Esophagus squamous epithelium (tissue), 5 donors: Measurements from ENCODE around the gene LUC7L. TPM values are rescaled to one million over a fixed set of nuclear protein-coding genes. Genes with fewer than 3 reads are reported as not detected.

Experiments used
- DNase-seq: peaks from one replicate; lab custom pipeline; 2025; lab: John Stamatoyannopoulos, UW
- H3K27ac ChIP-seq, 4 donors: fragments of 200-600 bp; sonication (generic); one replicate each; pipeline ENCODE4 v1.5.1; 2016 to 2019; ENCODE audit warnings: mild to moderate bottlenecking in 1 of 4
- H3K27me3 ChIP-seq, 4 donors: fragments of 200-600 bp; sonication (generic); 1 replicate in 3 of 4; 2 replicates in 1 of 4; pipeline versions ENCODE4 v1.5.1 to v1.6.0; 2017 to 2021; ENCODE audit warnings: antibody characterized with exemption in 1 of 4
- H3K36me3 ChIP-seq, 3 donors: fragments of 200-600 bp; sonication (generic); one replicate each; pipeline ENCODE4 v1.5.1; 2016 to 2019
- H3K4me1 ChIP-seq, 3 donors: fragments of 200-600 bp; sonication (generic); one replicate each; pipeline ENCODE4 v1.5.1; 2017 to 2019
- H3K4me3 ChIP-seq, 4 donors: fragments of 200-600 bp; sonication (generic); 1 replicate in 3 of 4; 2 replicates in 1 of 4; pipeline ENCODE4 v1.5.1; 2016 to 2019; ENCODE audit warnings: mild to moderate bottlenecking in 2 of 4, moderate library complexity in 1 of 4
- H3K9me3 ChIP-seq, 3 donors: fragments of 200-600 bp; sonication (generic); one replicate each; pipeline ENCODE4 v1.5.1; 2016 to 2019
- POLR2A ChIP-seq, 4 donors: fragments of 450-650 bp; IDR thresholded peaks; one replicate each; pipeline ENCODE4 v1.6.1; 2017; ENCODE audit warnings: antibody characterized with exemption in 4 of 4, mild to moderate bottlenecking in 4 of 4, moderate library complexity in 3 of 4
- WGBS, 2 donors: methylation state at CpG; one replicate each; pipeline ENCODE4 v1.1.5; 2018; 5-methylcytosine and 5-hydroxymethylcytosine counted together
- intact Hi-C: fragments of 100-400 bp; cut with DNase I; formaldehyde crosslinking; loops from one replicate; pipeline ENCODE4 v1.15.0; 2022
- total RNA-seq, 4 donors: library from RNA; depleted of rRNA; stranded (reverse); fragments of >200 nt; gene quantifications; one replicate each; pipeline ENCODE4 v1.1.0, GENCODE V29; 2016
- TF ChIP-seq, protein P1 (sequence below), 6 experiments: fragments of 450-650 bp in 4 of 6; fragments of 200-600 bp in 2 of 6; sonication (generic) in 2 of 6; IDR thresholded peaks; one replicate each; pipeline ENCODE4 v1.5.1; 2016 to 2019; ENCODE audit warnings: antibody characterized with exemption in 6 of 6, mild to moderate bottlenecking in 4 of 6, moderate library complexity in 4 of 6
- donor health status: DM: yes; HTN: yes; CAD: no.

LUC7L gene
- total RNA-seq, 4 donors from 2014 or later: 33.5 to 74.2 (median 46.5) TPM

GRCh38 chr16:191831-192230, 37.4 kb downstream of the LUC7L start:
- intact Hi-C loops: no loop called here
- peaks cover 41 to 98% (median 58%) of the 10 kb centered on the region in 3 donors for H3K36me3 ChIP-seq
- no peaks in the 10 kb centered on the region for H3K9me3 ChIP-seq
- WGBS, 2 donors: 85 to 100% methylated on average over 1 to 4 of the region's 4 CpGs
- DNase-seq: no peak
- TF ChIP-seq, protein P1, sequence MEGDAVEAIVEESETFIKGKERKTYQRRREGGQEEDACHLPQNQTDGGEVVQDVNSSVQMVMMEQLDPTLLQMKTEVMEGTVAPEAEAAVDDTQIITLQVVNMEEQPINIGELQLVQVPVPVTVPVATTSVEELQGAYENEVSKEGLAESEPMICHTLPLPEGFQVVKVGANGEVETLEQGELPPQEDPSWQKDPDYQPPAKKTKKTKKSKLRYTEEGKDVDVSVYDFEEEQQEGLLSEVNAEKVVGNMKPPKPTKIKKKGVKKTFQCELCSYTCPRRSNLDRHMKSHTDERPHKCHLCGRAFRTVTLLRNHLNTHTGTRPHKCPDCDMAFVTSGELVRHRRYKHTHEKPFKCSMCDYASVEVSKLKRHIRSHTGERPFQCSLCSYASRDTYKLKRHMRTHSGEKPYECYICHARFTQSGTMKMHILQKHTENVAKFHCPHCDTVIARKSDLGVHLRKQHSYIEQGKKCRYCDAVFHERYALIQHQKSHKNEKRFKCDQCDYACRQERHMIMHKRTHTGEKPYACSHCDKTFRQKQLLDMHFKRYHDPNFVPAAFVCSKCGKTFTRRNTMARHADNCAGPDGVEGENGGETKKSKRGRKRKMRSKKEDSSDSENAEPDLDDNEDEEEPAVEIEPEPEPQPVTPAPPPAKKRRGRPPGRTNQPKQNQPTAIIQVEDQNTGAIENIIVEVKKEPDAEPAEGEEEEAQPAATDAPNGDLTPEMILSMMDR (IDR thresholded peaks at IDR 0.05): no peak
- no peak for TF ChIP-seq POLR2A (IDR thresholded peaks at IDR 0.05)
- no peak overlapping the region for H3K27ac ChIP-seq
- H3K27me3 ChIP-seq: no peaks in the 10 kb centered on the region
- no peak overlapping the region for H3K4me3 ChIP-seq
- no peaks in the 10 kb centered on the region for H3K4me1 ChIP-seq

- no peak for DNase-seq
- Histone ChIP-seq H3K9me3 (no peaks in the 10 kb centered on the region), H3K27me3 (no peaks in the 10 kb centered on the region), H3K27ac (no peak overlapping the region), H3K4me3 (no peak overlapping the region), H3K4me1 (no peaks in the 10 kb centered on the region), H3K36me3 (peaks cover 41 to 77% (median 43%) of the 10 kb centered on the region in 3 donors)
- intact Hi-C loops: no loop called here
- 82 to 87% methylated on average over 9 to 11 of the region's 34 CpGs for WGBS, 2 donors
- TF ChIP-seq, protein P1 (IDR thresholded peaks at IDR 0.05): no peak
- no peak for TF ChIP-seq POLR2A (IDR thresholded peaks at IDR 0.05)
These were observed 39.6 kb downstream of the LUC7L start for GRCh38 chr16:189604-190186.

- DNase-seq: no peak
- TF ChIP-seq, protein P1 (IDR thresholded peaks at IDR 0.05): no peak
- no peak for TF ChIP-seq POLR2A (IDR thresholded peaks at IDR 0.05)
- peaks cover 34 to 67% (median 35%) of the 10 kb centered on the region in 3 donors for H3K36me3 ChIP-seq
- intact Hi-C loops: no loop called here
- H3K4me3 ChIP-seq: no peak overlapping the region
- H3K4me1 ChIP-seq: no peaks in the 10 kb centered on the region
- no peaks in the 10 kb centered on the region for H3K27me3 ChIP-seq
- WGBS, 2 donors: 71 to 74% methylated on average over 7 to 8 of the region's 8 CpGs
- no peak overlapping the region for H3K27ac ChIP-seq
- H3K9me3 ChIP-seq: no peaks in the 10 kb centered on the region
These were observed 40.6 kb downstream of the LUC7L start for GRCh38 chr16:188674-189073.

GRCh38 chr16:187330-187729, 41.9 kb downstream of the LUC7L start:
- Histone ChIP-seq H3K36me3 (peaks cover 24 to 53% (median 26%) of the 10 kb centered on the region in 3 donors), H3K4me3 (no peak overlapping the region), H3K27ac (no peak overlapping the region), H3K27me3 (no peaks in the 10 kb centered on the region), H3K9me3 (no peaks in the 10 kb centered on the region), H3K4me1 (no peaks in the 10 kb centered on the region)
- TF ChIP-seq, protein P1 (IDR thresholded peaks at IDR 0.05): no peak
- TF ChIP-seq POLR2A (IDR thresholded peaks at IDR 0.05): no peak
- intact Hi-C loops: no loop called here
- WGBS, 2 donors: 91 to 93% methylated on average over 7 to 8 of the region's 8 CpGs
- DNase-seq: no peak

GRCh38 chr16:185691-186090, 43.6 kb downstream of the LUC7L start:
- peaks cover 0 to 7% (median 2%) of the 10 kb centered on the region in 4 donors for H3K27me3 ChIP-seq
- no peak for DNase-seq
- intact Hi-C loops: no loop called here
- no peak overlapping the region for H3K4me3 ChIP-seq
- peaks cover 9 to 11% (median 10%) of the 10 kb centered on the region in 3 donors for H3K4me1 ChIP-seq
- WGBS, 2 donors: 63 to 89% methylated on average over 2 to 3 of the region's 11 CpGs
- H3K9me3 ChIP-seq: no peaks in the 10 kb centered on the region
- H3K27ac ChIP-seq: no peak overlapping the region
- H3K36me3 ChIP-seq: peaks cover 14 to 37% (median 18%) of the 10 kb centered on the region in 3 donors
- TF ChIP-seq, protein P1 (IDR thresholded peaks at IDR 0.05): no peak
- TF ChIP-seq POLR2A (IDR thresholded peaks at IDR 0.05): no peak
